Measurements from ENCODE around the gene ZNRF4.

GRCh38 chr19:5451494-5451893 is 3.7 kb upstream of the ZNRF4 start:
- TF ChIP-seq CTCF (IDR thresholded peaks at IDR 0.05; ENCODE audit: insufficient read depth, low read length, poor library complexity, severe bottlenecking) (no peak), EZH2phosphoT487 (conservative IDR thresholded peaks at IDR 0.05; ENCODE audit: low read length) (no peak)

Data from SU-DHL-6 (cell line).